OCI-LY7 (cell line): ENCODE data around the gene TJP1. TPM values are rescaled to one million over a fixed set of nuclear protein-coding genes. Genes with fewer than 3 reads are reported as not detected.

Experiments
- BruUV-seq: library from RNA; stranded (reverse); fragments of 400-500 nt; replicated peaks from 2 replicates; lab custom pipeline; 2021; lab: Mats Ljungman, UMichigan
- CTCF ChIA-PET: fragments of 300-600 bp; sonication (Branson Sonifier 250); formaldehyde crosslinking; loops from one replicate; lab custom pipeline; 2022; ENCODE audit warnings: antibody characterized with exemption; ENCODE audit not compliant: unreplicated experiment; lab: Charles Lee
- POLR2A ChIA-PET: fragments of 300-600 bp; sonication (Branson Sonifier 250); formaldehyde crosslinking; loops from one replicate; lab custom pipeline; 2022; ENCODE audit warnings: antibody characterized with exemption; lab: Charles Lee
- DNase-seq: peaks from one replicate; pipeline ENCODE4 v3.0.0-alpha.2; 2015; ENCODE audit warnings: low spot score
- H2AFZ ChIP-seq: fragments of 200-600 bp; sonication (generic), shearing (Covaris generic); 2 replicates; pipeline ENCODE4 v1.6.1; 2014; ENCODE audit warnings: mild to moderate bottlenecking, antibody characterized with exemption, low read length, moderate library complexity
- H3K27ac ChIP-seq: fragments of 200-600 bp; sonication (generic); 2 replicates; pipeline ENCODE4 v1.5.1; 2014; ENCODE audit warnings: mixed run types, low read depth, mild to moderate bottlenecking, moderate library complexity, low read length, inconsistent platforms; ENCODE audit not compliant: poor library complexity, severe bottlenecking
- H3K36me3 ChIP-seq: fragments of 200-600 bp; sonication (generic); 2 replicates; pipeline ENCODE4 v1.6.1; 2014; ENCODE audit warnings: mild to moderate bottlenecking, antibody characterized with exemption, low read length, moderate library complexity, mixed read lengths; ENCODE audit not compliant: insufficient read depth
- H3K4me1 ChIP-seq: fragments of 200-600 bp; sonication (generic); 2 replicates; pipeline ENCODE4 v1.5.1; 2014; ENCODE audit warnings: mild to moderate bottlenecking, low read length; ENCODE audit not compliant: insufficient read depth, poor library complexity, severe bottlenecking
- H3K4me2 ChIP-seq: fragments of 200-600 bp; sonication (generic); 2 replicates; pipeline ENCODE4 v1.6.1; 2014; ENCODE audit warnings: mild to moderate bottlenecking, low read length
- H3K4me3 ChIP-seq: fragments of 200-600 bp; sonication (generic); 2 replicates; pipeline ENCODE4 v1.5.1; 2014; ENCODE audit warnings: mild to moderate bottlenecking, low read depth, low read length; ENCODE audit not compliant: poor library complexity, severe bottlenecking
- H3K79me2 ChIP-seq: fragments of 200-600 bp; sonication (generic); 2 replicates; pipeline ENCODE4 v1.6.1; 2016; ENCODE audit warnings: low read depth, mild to moderate bottlenecking, low read length, moderate library complexity, mixed read lengths; ENCODE audit not compliant: insufficient read depth
- H3K9me2 ChIP-seq: fragments of 200-600 bp; sonication (generic); 2 replicates; pipeline ENCODE4 v1.6.1; 2016; ENCODE audit warnings: mild to moderate bottlenecking, low read length, mixed read lengths; ENCODE audit not compliant: insufficient read depth
- H3K9me3 ChIP-seq: fragments of 200-600 bp; sonication (generic); 2 replicates; pipeline ENCODE4 v1.6.1; 2014; ENCODE audit warnings: mild to moderate bottlenecking, mixed run types, low read length, mixed read lengths
- H4K20me1 ChIP-seq: fragments of 200-600 bp; sonication (generic); 2 replicates; pipeline ENCODE4 v1.6.1; 2014; ENCODE audit warnings: mild to moderate bottlenecking, antibody characterized with exemption, low read length, moderate library complexity, mixed read lengths; ENCODE audit not compliant: insufficient read depth
- EZH2phosphoT487 ChIP-seq: fragments of 200-600 bp; sonication (generic); IDR thresholded peaks from 2 replicates; pipeline ENCODE4 v1.6.1; 2018; ENCODE audit warnings: low read depth, borderline replicate concordance, mild to moderate bottlenecking, mixed run types, antibody characterized with exemption, low read length, moderate library complexity, mixed read lengths
- intact Hi-C: fragments of 100-400 bp; cut with micrococcal nuclease; formaldehyde crosslinking; loops from one replicate; pipeline ENCODE4 v1.10.0; 2022; ENCODE audit not compliant: unreplicated experiment
- total RNA-seq, 2 experiments: library from RNA; depleted of rRNA in 1 of 2; stranded (reverse); fragments of >200 nt in 1 of 2; shearing (Covaris generic) in 1 of 2; gene quantifications; 2 replicates each; pipeline ENCODE4 v1.2.3, GENCODE V29; 2014 to 2022
- TF ChIP-seq, protein P1 (sequence below): fragments of 200-600 bp; sonication (generic); conservative IDR thresholded peaks from 2 replicates; pipeline ENCODE4 v1.5.1; 2014; ENCODE audit warnings: mild to moderate bottlenecking, antibody characterized with exemption, low read length, moderate library complexity, mixed read lengths

TJP1 gene
- total RNA-seq, 2 experiments from 2014 or later: 0.19 to 0.32 TPM

DNA sequence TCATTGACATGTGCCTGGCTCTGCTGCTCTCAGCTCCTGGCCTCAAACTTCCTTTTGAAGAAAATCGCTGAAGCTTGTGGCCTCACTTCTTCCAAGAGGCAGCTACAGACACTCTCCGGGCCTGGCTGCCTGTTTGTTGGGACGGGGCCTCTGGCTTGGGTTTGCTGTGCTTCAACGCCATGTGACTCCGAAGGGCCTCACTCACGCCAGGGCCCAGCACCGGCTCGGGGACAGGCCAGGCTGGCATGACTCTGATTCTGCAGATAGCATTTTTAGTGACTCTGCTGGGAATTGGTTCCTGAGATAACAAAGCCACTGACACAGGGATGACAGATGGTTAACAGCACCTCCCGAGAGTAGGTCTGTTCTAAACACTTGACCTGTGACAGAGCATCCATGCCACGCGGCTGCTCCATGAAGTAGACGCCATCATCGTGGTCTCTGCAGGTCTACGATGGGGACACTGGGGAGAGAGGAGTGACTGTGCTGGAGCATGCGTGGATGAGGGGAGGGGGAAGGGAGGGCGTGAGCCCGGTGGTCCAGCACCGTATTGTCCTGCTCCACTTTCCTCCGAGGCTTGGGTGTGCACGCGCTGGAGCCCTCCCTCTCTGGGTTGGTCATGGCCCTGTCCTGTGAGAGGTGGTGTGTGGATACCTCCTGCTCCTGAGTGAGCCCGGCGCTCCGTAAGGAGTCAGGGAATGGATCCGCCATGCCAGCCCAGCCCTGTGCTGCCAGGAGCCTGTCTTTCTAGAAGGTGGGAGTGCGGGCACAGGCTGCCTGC lies 133.6 kb downstream of the TJP1 start:
- H3K4me1 ChIP-seq: no peaks in the 10 kb centered on the region
- POLR2A ChIA-PET: no interaction called here
- H3K79me2 ChIP-seq: no peaks in the 10 kb centered on the region
- DNase-seq: no peak
- no peak overlapping the region for H3K4me2 ChIP-seq
- no peaks in the 10 kb centered on the region for H3K36me3 ChIP-seq
- no peak overlapping the region for H3K27ac ChIP-seq
- intact Hi-C loops: no loop called here
- BruUV-seq: no TSS peak
- no peak overlapping the region for H2AFZ ChIP-seq
- H4K20me1 ChIP-seq: no peaks in the 10 kb centered on the region
- H3K9me2 ChIP-seq: no peaks in the 10 kb centered on the region
- H3K4me3 ChIP-seq: no peak overlapping the region
- CTCF ChIA-PET: no interaction called here
- no peaks in the 10 kb centered on the region for H3K9me3 ChIP-seq
- TF ChIP-seq, protein P1, sequence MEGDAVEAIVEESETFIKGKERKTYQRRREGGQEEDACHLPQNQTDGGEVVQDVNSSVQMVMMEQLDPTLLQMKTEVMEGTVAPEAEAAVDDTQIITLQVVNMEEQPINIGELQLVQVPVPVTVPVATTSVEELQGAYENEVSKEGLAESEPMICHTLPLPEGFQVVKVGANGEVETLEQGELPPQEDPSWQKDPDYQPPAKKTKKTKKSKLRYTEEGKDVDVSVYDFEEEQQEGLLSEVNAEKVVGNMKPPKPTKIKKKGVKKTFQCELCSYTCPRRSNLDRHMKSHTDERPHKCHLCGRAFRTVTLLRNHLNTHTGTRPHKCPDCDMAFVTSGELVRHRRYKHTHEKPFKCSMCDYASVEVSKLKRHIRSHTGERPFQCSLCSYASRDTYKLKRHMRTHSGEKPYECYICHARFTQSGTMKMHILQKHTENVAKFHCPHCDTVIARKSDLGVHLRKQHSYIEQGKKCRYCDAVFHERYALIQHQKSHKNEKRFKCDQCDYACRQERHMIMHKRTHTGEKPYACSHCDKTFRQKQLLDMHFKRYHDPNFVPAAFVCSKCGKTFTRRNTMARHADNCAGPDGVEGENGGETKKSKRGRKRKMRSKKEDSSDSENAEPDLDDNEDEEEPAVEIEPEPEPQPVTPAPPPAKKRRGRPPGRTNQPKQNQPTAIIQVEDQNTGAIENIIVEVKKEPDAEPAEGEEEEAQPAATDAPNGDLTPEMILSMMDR: no peak
- no peak for TF ChIP-seq EZH2phosphoT487

DNA sequence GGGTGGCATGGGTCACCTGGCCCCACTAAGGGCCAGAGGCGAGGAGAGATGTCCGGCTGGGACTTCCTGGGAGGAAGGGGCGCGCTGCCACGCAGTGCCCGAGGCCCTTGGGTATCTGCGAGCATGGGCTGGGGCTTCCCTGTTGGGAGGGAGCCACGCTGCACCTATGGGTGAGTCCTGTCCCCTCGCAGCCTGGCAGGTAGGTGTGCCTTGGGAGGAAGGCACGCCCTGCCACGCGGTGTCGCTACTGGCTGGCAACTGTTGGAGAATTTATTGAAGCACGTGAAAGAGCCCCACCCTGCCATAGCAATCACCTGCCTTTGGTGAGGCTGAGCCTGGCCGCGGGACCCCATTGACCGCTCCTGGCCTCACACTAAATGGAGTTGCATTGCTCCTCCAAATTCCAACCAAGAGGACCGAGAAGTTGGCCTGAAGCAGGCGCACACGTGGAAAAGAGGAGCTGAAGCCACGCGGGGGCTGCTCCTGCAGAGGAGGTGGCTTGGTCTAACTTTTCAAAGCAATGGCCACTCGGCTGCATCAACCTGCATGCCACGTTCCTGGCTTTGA lies 134.2 kb downstream of the TJP1 start:
- H3K4me2 ChIP-seq: no peak overlapping the region
- CTCF ChIA-PET: no interaction called here

More for the DNA sequence above, 134.2 kb downstream of the TJP1 start:
- intact Hi-C loops: no loop called here
- Histone ChIP-seq H3K9me2 (no peaks in the 10 kb centered on the region), H3K79me2 (no peaks in the 10 kb centered on the region), H3K9me3 (no peaks in the 10 kb centered on the region), H3K36me3 (no peaks in the 10 kb centered on the region), H4K20me1 (no peaks in the 10 kb centered on the region), H3K4me3 (no peak overlapping the region), H3K4me1 (no peaks in the 10 kb centered on the region), H2AFZ (no peak overlapping the region), H3K27ac (no peak overlapping the region)
- DNase-seq: no peak
- no TSS peak for BruUV-seq
- POLR2A ChIA-PET: no interaction called here
- no peak for TF ChIP-seq EZH2phosphoT487
- TF ChIP-seq, protein P1: no peak
